CD4-positive, alpha-beta T cell (primary cell): Measurements from ENCODE around the gene CLTCL1. TPM values are rescaled to one million over a fixed set of nuclear protein-coding genes. Genes with fewer than 3 reads are reported as not detected.

Source experiments
- ATAC-seq: fragments of 200-7000 bp; cut with Tn5 transposase; one replicate; pipeline ENCODE4 v1.10.0; 2022; ENCODE audit warnings: mild to moderate bottlenecking; ENCODE audit not compliant: poor library complexity
- CTCF ChIA-PET: fragments of 350-600 bp; sonication (Branson Sonifier 250); formaldehyde crosslinking; loops from one replicate; lab custom pipeline; 2021; ENCODE audit warnings: antibody characterized with exemption, inconsistent platforms; lab: Charles Lee
- POLR2A ChIA-PET: fragments of 350-600 bp; sonication (Branson Sonifier 250); formaldehyde crosslinking; loops from one replicate; lab custom pipeline; 2021; ENCODE audit warnings: antibody characterized with exemption, inconsistent platforms; lab: Charles Lee
- DNase-seq, 14 experiments: peaks; one replicate each; pipeline ENCODE4 v3.0.0-alpha.2; 2013 to 2020; ENCODE audit warnings: mixed read lengths in 2 of 14
- H3K27ac ChIP-seq, 2 donors: one replicate each; pipeline versions ENCODE4 v1.5.1 to v1.7.0; 2013; ENCODE audit warnings: low read length in 2 of 2, low read depth in 1 of 2, mild to moderate bottlenecking in 1 of 2
- H3K27me3 ChIP-seq, 2 experiments: 1 replicate in 1 of 2; 2 replicates in 1 of 2; pipeline versions ENCODE4 v1.6.1 to v1.7.0; 2013; ENCODE audit warnings: low read length in 2 of 2, control low read depth in 1 of 2, mild to moderate bottlenecking in 1 of 2, moderate library complexity in 1 of 2; ENCODE audit not compliant: insufficient read depth in 2 of 2, control insufficient read depth in 1 of 2
- H3K36me3 ChIP-seq: one replicate; pipeline ENCODE4 v1.6.1; 2013; ENCODE audit warnings: low read length, control low read depth; ENCODE audit not compliant: insufficient read depth
- H3K4me1 ChIP-seq: one replicate; pipeline ENCODE4 v1.6.1; 2013; ENCODE audit warnings: low read length, control low read depth; ENCODE audit not compliant: insufficient read depth
- H3K4me3 ChIP-seq: one replicate; pipeline ENCODE4 v1.5.1; 2013; ENCODE audit warnings: mild to moderate bottlenecking, low read length, moderate library complexity
- H3K9me3 ChIP-seq, 2 experiments: 1 replicate in 1 of 2; 2 replicates in 1 of 2; pipeline versions ENCODE4 v1.6.1 to v1.7.0; 2013; ENCODE audit warnings: low read length in 2 of 2, mild to moderate bottlenecking in 2 of 2, control low read depth in 1 of 2, moderate library complexity in 1 of 2; ENCODE audit not compliant: control insufficient read depth in 1 of 2, insufficient read depth in 1 of 2
- H3K27ac Mint-ChIP-seq: one replicate; pipeline ENCODE4 v1.8.0; 2020; ENCODE audit warnings: mixed read lengths
- H3K27me3 Mint-ChIP-seq: one replicate; pipeline ENCODE4 v1.8.0; 2021; ENCODE audit warnings: mixed read lengths
- H3K36me3 Mint-ChIP-seq: one replicate; pipeline ENCODE4 v1.8.0; 2021; ENCODE audit warnings: low read depth, mixed read lengths
- H3K4me1 Mint-ChIP-seq: one replicate; pipeline ENCODE4 v1.8.0; 2021; ENCODE audit warnings: low read depth, mixed read lengths
- H3K4me3 Mint-ChIP-seq: one replicate; pipeline ENCODE4 v1.8.0; 2020; ENCODE audit warnings: mild to moderate bottlenecking, mixed read lengths
- H3K9me3 Mint-ChIP-seq: one replicate; pipeline ENCODE4 v1.8.0; 2020; ENCODE audit warnings: mixed read lengths
- intact Hi-C, 2 experiments: fragments of 100-400 bp; cut with DNase I in 1 of 2; cut with micrococcal nuclease in 1 of 2; formaldehyde crosslinking; loops; one replicate each; pipeline versions ENCODE4 v1.15.1 to v1.9.0; 2023 to 2025; cut with DNase I, micrococcal nuclease
- total RNA-seq, 174 experiments: library from RNA in 2 of 174; stranded (reverse) in 2 of 174; gene quantifications; one replicate each; pipeline ENCODE4 v1.2.3 and lab custom pipeline; 2021 to 2026
- TF ChIP-seq, protein P1 (sequence below): fragments of 200-600 bp; IDR thresholded peaks from one replicate; pipeline ENCODE4 v1.8.0; 2022; ENCODE audit warnings: antibody characterized with exemption, mild to moderate bottlenecking

CLTCL1 gene
- total RNA-seq, 2 experiments from 2014 or later: 0.52 to 1.5 TPM

DNA sequence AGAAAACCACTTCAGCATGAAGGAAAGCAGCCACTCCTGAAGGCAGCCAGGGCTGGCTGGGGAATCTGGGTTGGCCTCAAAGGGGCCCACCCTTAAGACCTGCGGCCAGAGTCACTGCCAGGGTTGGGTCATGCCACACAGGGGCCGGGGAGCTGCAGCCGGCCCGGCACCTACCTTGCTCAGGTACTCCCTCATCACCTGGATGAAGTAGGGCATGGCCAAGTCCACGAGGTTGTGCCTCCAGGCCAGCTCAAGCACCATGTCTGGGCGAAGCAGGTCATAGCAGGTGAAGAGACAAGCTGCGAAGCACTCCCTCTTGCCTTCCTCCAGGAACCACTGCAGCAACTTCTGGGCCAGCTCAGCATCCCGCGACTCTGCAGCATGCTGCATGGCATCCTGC lies 108.3 kb downstream of the CLTCL1 start:
- no peaks in the 10 kb centered on the region for H3K9me3 ChIP-seq
- H3K9me3 Mint-ChIP-seq: no peaks in the 10 kb centered on the region
- no peak overlapping the region for H3K4me3 ChIP-seq
- intact Hi-C loops: loop anchor here in 1 of 2 experiments (5.0 kb wide), 1 partner anchor 264 kb away; the partner anchor contains the start of gene C22orf39
- H3K36me3 ChIP-seq: no peaks in the 10 kb centered on the region
- ChIA-PET CTCF (no interaction called here), POLR2A (no interaction called here)
- no peaks in the 10 kb centered on the region for H3K27me3 ChIP-seq
- peaks cover 18% of the 10 kb centered on the region for H3K4me1 Mint-ChIP-seq
- no peaks in the 10 kb centered on the region for H3K27me3 Mint-ChIP-seq
- no peak overlapping the region for H3K27ac Mint-ChIP-seq
- H3K4me1 ChIP-seq: peaks cover 26% of the 10 kb centered on the region
- TF ChIP-seq, protein P1, sequence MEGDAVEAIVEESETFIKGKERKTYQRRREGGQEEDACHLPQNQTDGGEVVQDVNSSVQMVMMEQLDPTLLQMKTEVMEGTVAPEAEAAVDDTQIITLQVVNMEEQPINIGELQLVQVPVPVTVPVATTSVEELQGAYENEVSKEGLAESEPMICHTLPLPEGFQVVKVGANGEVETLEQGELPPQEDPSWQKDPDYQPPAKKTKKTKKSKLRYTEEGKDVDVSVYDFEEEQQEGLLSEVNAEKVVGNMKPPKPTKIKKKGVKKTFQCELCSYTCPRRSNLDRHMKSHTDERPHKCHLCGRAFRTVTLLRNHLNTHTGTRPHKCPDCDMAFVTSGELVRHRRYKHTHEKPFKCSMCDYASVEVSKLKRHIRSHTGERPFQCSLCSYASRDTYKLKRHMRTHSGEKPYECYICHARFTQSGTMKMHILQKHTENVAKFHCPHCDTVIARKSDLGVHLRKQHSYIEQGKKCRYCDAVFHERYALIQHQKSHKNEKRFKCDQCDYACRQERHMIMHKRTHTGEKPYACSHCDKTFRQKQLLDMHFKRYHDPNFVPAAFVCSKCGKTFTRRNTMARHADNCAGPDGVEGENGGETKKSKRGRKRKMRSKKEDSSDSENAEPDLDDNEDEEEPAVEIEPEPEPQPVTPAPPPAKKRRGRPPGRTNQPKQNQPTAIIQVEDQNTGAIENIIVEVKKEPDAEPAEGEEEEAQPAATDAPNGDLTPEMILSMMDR: no peak
- no peaks in the 10 kb centered on the region for H3K36me3 Mint-ChIP-seq
- ATAC-seq (no peak), DNase-seq (no peak)
- H3K4me3 Mint-ChIP-seq: no peak overlapping the region
- H3K27ac ChIP-seq: no peak overlapping the region

DNA sequence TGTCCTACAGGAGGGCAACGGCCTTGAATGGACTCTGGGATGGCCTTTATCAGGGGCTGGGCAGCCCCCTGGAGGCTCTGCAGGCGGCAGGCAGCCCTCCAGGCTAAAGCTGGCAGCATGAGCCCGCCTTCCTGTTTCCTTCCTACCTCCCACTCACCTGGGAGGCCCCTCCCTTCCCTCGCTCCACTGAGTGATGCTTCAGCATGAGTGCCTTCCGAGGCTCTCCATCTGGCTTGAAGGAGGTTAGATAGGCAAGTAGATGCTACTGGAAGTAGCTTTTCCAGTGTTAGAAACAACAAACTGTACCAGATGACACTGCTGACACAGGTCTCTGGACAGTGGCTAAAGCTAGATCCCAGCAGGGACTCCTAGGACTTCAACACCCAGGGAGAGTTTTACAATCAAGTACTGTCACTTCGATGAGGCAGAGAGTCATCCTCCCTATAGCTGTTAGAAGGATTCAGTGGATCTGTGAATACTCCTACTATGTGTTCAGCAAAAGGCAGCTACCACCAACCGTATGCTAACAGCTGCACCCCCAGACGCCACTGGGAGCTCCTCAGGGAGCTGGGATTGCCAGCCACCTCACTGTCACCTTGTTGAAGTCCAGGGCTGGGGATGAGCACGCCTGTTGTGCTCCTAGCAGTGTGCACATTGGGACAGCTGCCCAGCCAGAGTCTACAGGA lies 108.9 kb downstream of the CLTCL1 start:
- H3K36me3 Mint-ChIP-seq: no peaks in the 10 kb centered on the region
- H3K4me3 Mint-ChIP-seq: peak overlapping the region; percentile 68
- ChIA-PET POLR2A (no interaction called here), CTCF (no interaction called here)
- H3K4me3 ChIP-seq: no peak overlapping the region
- H3K4me1 Mint-ChIP-seq: peaks cover 18% of the 10 kb centered on the region
- intact Hi-C loops: loop anchor here in 1 of 2 experiments (5.0 kb wide), 1 partner anchor 265 kb away; the partner anchor contains the start of gene C22orf39
- no peaks in the 10 kb centered on the region for H3K36me3 ChIP-seq
- TF ChIP-seq, protein P1: no peak
- H3K27ac ChIP-seq: no peak overlapping the region
- H3K4me1 ChIP-seq: peaks cover 28% of the 10 kb centered on the region
- ATAC-seq: no peak
- H3K27me3 ChIP-seq: no peaks in the 10 kb centered on the region
- no peak for DNase-seq
- no peaks in the 10 kb centered on the region for H3K27me3 Mint-ChIP-seq
- no peaks in the 10 kb centered on the region for H3K9me3 Mint-ChIP-seq
- H3K9me3 ChIP-seq: no peaks in the 10 kb centered on the region
- H3K27ac Mint-ChIP-seq: peak overlapping the region; percentile 61

- peak overlapping the region; percentile 61 for H3K27ac Mint-ChIP-seq
- CTCF ChIA-PET: no interaction called here
Observed at GRCh38 chr22:19181786-19182471, 109.6 kb downstream of the CLTCL1 start.

More at GRCh38 chr22:19181786-19182471, 109.6 kb downstream of the CLTCL1 start:
- Histone ChIP-seq H3K9me3 (no peaks in the 10 kb centered on the region), H3K4me3 (no peak overlapping the region), H3K4me1 (peaks cover 35% of the 10 kb centered on the region), H3K36me3 (no peaks in the 10 kb centered on the region), H3K27me3 (no peaks in the 10 kb centered on the region), H3K27ac (no peak overlapping the region)
- intact Hi-C loops: loop anchor here in 1 of 2 experiments (2.0 to 5.0 kb wide), 2 partner anchors 265 to 295 kb away; partner anchors contain the start of gene C22orf39
- DNase-seq (peak in 1 of 14 experiments; percentile 41), ATAC-seq (no peak)
- H3K27me3 Mint-ChIP-seq: no peaks in the 10 kb centered on the region
- H3K4me1 Mint-ChIP-seq: peaks cover 18% of the 10 kb centered on the region
- TF ChIP-seq, protein P1: no peak
- POLR2A ChIA-PET: no interaction called here
- H3K4me3 Mint-ChIP-seq: peak overlapping the region; percentile 72
- H3K9me3 Mint-ChIP-seq: no peaks in the 10 kb centered on the region
- no peaks in the 10 kb centered on the region for H3K36me3 Mint-ChIP-seq
